ENCODE data around the gene SPSB4. TPM values are rescaled to one million over a fixed set of nuclear protein-coding genes. Genes with fewer than 3 reads are reported as not detected.

SPSB4 gene
- total RNA-seq, 2 donors from 2014 or later = 7.5 to 8.2 TPM

DNA sequence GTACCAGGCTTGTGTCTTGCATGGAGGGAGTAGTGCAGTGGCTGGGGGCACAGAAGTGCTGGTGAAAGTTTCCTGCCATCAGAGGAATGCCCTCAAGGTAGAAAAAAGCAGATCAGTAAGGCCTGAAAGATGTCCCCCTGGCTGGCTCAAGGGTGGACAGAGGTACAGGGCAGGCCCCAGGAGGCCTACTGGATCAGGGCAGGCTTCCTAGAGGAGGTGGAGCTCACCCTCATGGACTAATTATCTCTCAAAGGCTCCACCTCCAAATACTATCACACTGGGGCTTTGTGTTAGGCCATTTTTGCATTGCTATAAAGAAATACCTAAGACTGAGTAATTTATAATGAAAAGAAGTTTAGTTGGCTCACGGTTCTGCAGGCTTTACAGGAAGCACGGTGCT lies 7.8 kb downstream of the SPSB4 start:
- Histone ChIP-seq H3K9me3 (ENCODE audit: control insufficient read depth, low read length) (peaks cover 9% of the 10 kb centered on the region), H3K27me3 (ENCODE audit: control insufficient read depth, insufficient read depth, low read length, poor library complexity, severe bottlenecking) (no peaks in the 10 kb centered on the region), H3K27ac (ENCODE audit: low read depth, low read length) (no peak overlapping the region), H3K4me1 (ENCODE audit: control insufficient read depth, insufficient read depth, low read length) (no peaks in the 10 kb centered on the region), H3K9ac (ENCODE audit: extremely low read depth, low read length, poor library complexity, severe bottlenecking) (no peak overlapping the region), H3K36me3 (ENCODE audit: control insufficient read depth, insufficient read depth, low read length) (no peaks in the 10 kb centered on the region), H3K4me3 (ENCODE audit: low read length) (no peak overlapping the region)
- DNase-seq = no peak
- WGBS, 2 experiments (ENCODE audit: insufficient coverage in 1 of 2, insufficient read length in 1 of 2) = 93 to 94% methylated on average over 2 of the region's 2 CpGs
- TF ChIP-seq, protein P1, sequence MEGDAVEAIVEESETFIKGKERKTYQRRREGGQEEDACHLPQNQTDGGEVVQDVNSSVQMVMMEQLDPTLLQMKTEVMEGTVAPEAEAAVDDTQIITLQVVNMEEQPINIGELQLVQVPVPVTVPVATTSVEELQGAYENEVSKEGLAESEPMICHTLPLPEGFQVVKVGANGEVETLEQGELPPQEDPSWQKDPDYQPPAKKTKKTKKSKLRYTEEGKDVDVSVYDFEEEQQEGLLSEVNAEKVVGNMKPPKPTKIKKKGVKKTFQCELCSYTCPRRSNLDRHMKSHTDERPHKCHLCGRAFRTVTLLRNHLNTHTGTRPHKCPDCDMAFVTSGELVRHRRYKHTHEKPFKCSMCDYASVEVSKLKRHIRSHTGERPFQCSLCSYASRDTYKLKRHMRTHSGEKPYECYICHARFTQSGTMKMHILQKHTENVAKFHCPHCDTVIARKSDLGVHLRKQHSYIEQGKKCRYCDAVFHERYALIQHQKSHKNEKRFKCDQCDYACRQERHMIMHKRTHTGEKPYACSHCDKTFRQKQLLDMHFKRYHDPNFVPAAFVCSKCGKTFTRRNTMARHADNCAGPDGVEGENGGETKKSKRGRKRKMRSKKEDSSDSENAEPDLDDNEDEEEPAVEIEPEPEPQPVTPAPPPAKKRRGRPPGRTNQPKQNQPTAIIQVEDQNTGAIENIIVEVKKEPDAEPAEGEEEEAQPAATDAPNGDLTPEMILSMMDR (conservative IDR thresholded peaks at IDR 0.05) = no peak
- H3K27ac Mint-ChIP-seq = no peak overlapping the region
- peaks cover 5% of the 10 kb centered on the region for H3K9me3 Mint-ChIP-seq
- no peaks in the 10 kb centered on the region for H3K4me1 Mint-ChIP-seq
- peaks cover 21% of the 10 kb centered on the region for H3K27me3 Mint-ChIP-seq (ENCODE audit: insufficient read depth)
- H3K36me3 Mint-ChIP-seq (ENCODE audit: low read depth) = peaks cover 4% of the 10 kb centered on the region
- no peak overlapping the region for H3K4me3 Mint-ChIP-seq

DNA sequence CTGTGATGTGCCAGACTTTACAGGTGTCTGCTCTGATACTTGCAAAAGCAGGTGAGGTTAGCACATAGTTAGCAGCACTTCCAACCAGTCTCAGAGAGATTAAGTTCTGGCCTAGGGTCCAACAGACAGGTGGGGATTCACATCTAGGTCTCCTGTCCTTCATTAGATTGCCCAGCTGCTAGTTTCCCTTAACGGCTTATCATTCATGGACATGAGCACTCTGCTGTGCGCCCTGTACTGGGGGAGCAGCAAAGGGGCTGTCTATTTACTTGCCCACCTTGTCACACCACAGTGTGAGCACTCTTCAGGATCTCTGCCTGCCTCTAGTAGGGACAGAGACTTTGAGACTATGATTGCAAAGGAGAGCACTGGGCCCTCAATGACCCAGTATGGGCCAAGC lies 8.7 kb downstream of the SPSB4 start:
- no peak for DNase-seq
- no peaks in the 10 kb centered on the region for H3K4me1 ChIP-seq (ENCODE audit: control insufficient read depth, insufficient read depth, low read length)

GRCh38 chr3:141060327-141060726 lies 9.2 kb downstream of the SPSB4 start:
- Histone ChIP-seq H3K4me1 (ENCODE audit: control insufficient read depth, insufficient read depth, low read length) (no peaks in the 10 kb centered on the region), H3K9me3 (ENCODE audit: control insufficient read depth, low read length) (peaks cover 9% of the 10 kb centered on the region), H3K36me3 (ENCODE audit: control insufficient read depth, insufficient read depth, low read length) (no peaks in the 10 kb centered on the region), H3K27me3 (ENCODE audit: control insufficient read depth, insufficient read depth, low read length, poor library complexity, severe bottlenecking) (no peaks in the 10 kb centered on the region), H3K4me3 (ENCODE audit: low read length) (no peak overlapping the region), H3K27ac (ENCODE audit: low read depth, low read length) (no peak overlapping the region), H3K9ac (ENCODE audit: extremely low read depth, low read length, poor library complexity, severe bottlenecking) (no peak overlapping the region)
- no peak overlapping the region for H3K27ac Mint-ChIP-seq
- H3K27me3 Mint-ChIP-seq (ENCODE audit: insufficient read depth) = peaks cover 23% of the 10 kb centered on the region
- H3K4me3 Mint-ChIP-seq = no peak overlapping the region
- H3K36me3 Mint-ChIP-seq (ENCODE audit: low read depth) = peaks cover 4% of the 10 kb centered on the region
- 79 to 97% methylated on average over 3 of the region's 3 CpGs for WGBS, 2 experiments (ENCODE audit: insufficient coverage in 1 of 2, insufficient read length in 1 of 2)
- H3K9me3 Mint-ChIP-seq = peaks cover 5% of the 10 kb centered on the region
- H3K4me1 Mint-ChIP-seq = no peaks in the 10 kb centered on the region
- TF ChIP-seq, protein P1 (conservative IDR thresholded peaks at IDR 0.05) = no peak
- no peak for DNase-seq

More for the DNA sequence above, 8.7 kb downstream of the SPSB4 start:
- Mint-ChIP-seq H3K27me3 (ENCODE audit: insufficient read depth) (peaks cover 23% of the 10 kb centered on the region), H3K4me1 (no peaks in the 10 kb centered on the region), H3K27ac (no peak overlapping the region), H3K9me3 (peaks cover 5% of the 10 kb centered on the region), H3K36me3 (ENCODE audit: low read depth) (peaks cover 4% of the 10 kb centered on the region), H3K4me3 (no peak overlapping the region)
- TF ChIP-seq, protein P1 (conservative IDR thresholded peaks at IDR 0.05) = no peak
- Histone ChIP-seq H3K9me3 (ENCODE audit: control insufficient read depth, low read length) (peaks cover 9% of the 10 kb centered on the region), H3K4me3 (ENCODE audit: low read length) (no peak overlapping the region), H3K36me3 (ENCODE audit: control insufficient read depth, insufficient read depth, low read length) (no peaks in the 10 kb centered on the region), H3K9ac (ENCODE audit: extremely low read depth, low read length, poor library complexity, severe bottlenecking) (no peak overlapping the region), H3K27ac (ENCODE audit: low read depth, low read length) (no peak overlapping the region), H3K27me3 (ENCODE audit: control insufficient read depth, insufficient read depth, low read length, poor library complexity, severe bottlenecking) (no peaks in the 10 kb centered on the region)
- WGBS, 2 experiments (ENCODE audit: insufficient coverage in 1 of 2, insufficient read length in 1 of 2) = 95% methylated on average over 2 of the region's 2 CpGs; no CpG with 5 or more reads in 1 of the 2 experiments
